Endothelial cell of umbilical vein (primary cell): Measurements from ENCODE around the gene B4GALNT3. TPM values are rescaled to one million over a fixed set of nuclear protein-coding genes. Genes with fewer than 3 reads are reported as not detected.

Experiments
- BruUV-seq: library from RNA; stranded (reverse); fragments of 400-500 nt; replicated peaks from 2 replicates; lab custom pipeline; 2021; lab: Mats Ljungman, UMichigan
- CTCF ChIA-PET: fragments of 300-600, 350-600 bp; sonication (Branson Sonifier 250); formaldehyde crosslinking; loops from one replicate; lab custom pipeline; 2021; ENCODE audit warnings: antibody characterized with exemption, inconsistent platforms; lab: Charles Lee
- POLR2A ChIA-PET: fragments of 300-600, 350-600 bp; sonication (Branson Sonifier 250); formaldehyde crosslinking; loops from one replicate; lab custom pipeline; 2021; ENCODE audit warnings: antibody characterized with exemption, inconsistent platforms; lab: Charles Lee
- DNase-seq: peaks from one replicate; pipeline ENCODE4 v3.0.0-alpha.2; 2011; ENCODE audit warnings: low read depth, low spot score
- FAIRE-seq: peaks from 2 replicates; lab custom pipeline; 2011; peaks lifted over from hg19 to GRCh38; lab: Jason Lieb, UNC
- H2AFZ ChIP-seq: 2 replicates; pipeline ENCODE4 v1.6.0; 2012; ENCODE audit warnings: low read depth, low read length, control low read depth, inconsistent platforms
- H3K27ac ChIP-seq: 2 replicates; pipeline ENCODE4 v1.5.1; 2011; ENCODE audit warnings: low read depth, mild to moderate bottlenecking, control low read depth, low read length, moderate library complexity; ENCODE audit not compliant: insufficient read depth
- H3K27me3 ChIP-seq, 2 experiments: 2 replicates each; pipeline versions ENCODE4 v1.6.0 to v1.6.1; 2011; ENCODE audit warnings: low read length in 2 of 2, mixed read lengths in 1 of 2; ENCODE audit not compliant: control insufficient read depth in 2 of 2, insufficient read depth in 2 of 2
- H3K36me3 ChIP-seq, 2 experiments: 2 replicates in 1 of 2; 3 replicates in 1 of 2; pipeline ENCODE4 v1.5.1; 2011; ENCODE audit warnings: low read length in 2 of 2, mild to moderate bottlenecking in 1 of 2, moderate library complexity in 1 of 2; ENCODE audit not compliant: control insufficient read depth in 2 of 2, insufficient read depth in 2 of 2; ENCODE audit errors: extremely low read depth in 1 of 2
- H3K4me1 ChIP-seq: 3 replicates; pipeline ENCODE4 v1.5.1; 2011; ENCODE audit warnings: mild to moderate bottlenecking, low read length; ENCODE audit not compliant: control insufficient read depth, insufficient read depth; ENCODE audit errors: extremely low read depth
- H3K4me2 ChIP-seq: 2 replicates; pipeline ENCODE4 v1.6.1; 2011; ENCODE audit warnings: low read length, control low read depth, mixed read lengths; ENCODE audit not compliant: insufficient read depth
- H3K4me3 ChIP-seq, 3 experiments: fragments of 200-600 bp in 1 of 3; sonication (generic), shearing (Covaris generic) in 1 of 3; replicated peaks in 1 of 3; 2 replicates each; pipeline ENCODE4 v1.5.1; 2011 to 2016; ENCODE audit warnings: control low read depth in 3 of 3, low read length in 3 of 3, mild to moderate bottlenecking in 2 of 3, inconsistent platforms in 1 of 3, low read depth in 1 of 3, moderate library complexity in 1 of 3; ENCODE audit not compliant: insufficient read depth in 1 of 3
- H3K79me2 ChIP-seq: 2 replicates; pipeline ENCODE4 v1.6.0; 2012; ENCODE audit warnings: low read length, inconsistent platforms; ENCODE audit not compliant: control insufficient read depth, insufficient read depth
- H3K9ac ChIP-seq: replicated peaks from 2 replicates; pipeline ENCODE3; 2011; ENCODE audit warnings: low read length, control low read depth; ENCODE audit not compliant: insufficient read depth; ENCODE audit errors: extremely low read depth
- H3K9me1 ChIP-seq: replicated peaks from 3 replicates; pipeline ENCODE4 v1.6.0; 2011; ENCODE audit warnings: mild to moderate bottlenecking, low read length; ENCODE audit not compliant: control insufficient read depth, insufficient read depth; ENCODE audit errors: extremely low read depth
- H3K9me3 ChIP-seq: replicated peaks from 2 replicates; pipeline ENCODE4 v1.5.1; 2012; ENCODE audit warnings: low read length, inconsistent platforms; ENCODE audit not compliant: control insufficient read depth, insufficient read depth
- H4K20me1 ChIP-seq: replicated peaks from 2 replicates; pipeline ENCODE3; 2011; ENCODE audit warnings: mild to moderate bottlenecking, low read length; ENCODE audit not compliant: control insufficient read depth, insufficient read depth; ENCODE audit errors: extremely low read depth
- CTCF ChIP-seq, 2 donors: IDR thresholded peaks; 1 replicate in 1 of 2; 2 replicates in 1 of 2; pipeline ENCODE4 v1.5.1; 2011; ENCODE audit warnings: low read length in 2 of 2, mild to moderate bottlenecking in 2 of 2, moderate library complexity in 2 of 2, control low read depth in 1 of 2, inconsistent platforms in 1 of 2, low read depth in 1 of 2; ENCODE audit not compliant: insufficient read depth in 1 of 2; ENCODE audit errors: extremely low read depth in 1 of 2
- EZH2 ChIP-seq: IDR thresholded peaks from 2 replicates; pipeline ENCODE4 v1.6.1; 2012; ENCODE audit warnings: borderline replicate concordance, low read depth, mild to moderate bottlenecking, moderate library complexity, low read length, inconsistent platforms; ENCODE audit not compliant: severe bottlenecking
- FOS ChIP-seq: IDR thresholded peaks from 2 replicates; pipeline ENCODE4 v1.6.1; 2011; ENCODE audit warnings: mild to moderate bottlenecking, low read length, moderate library complexity, borderline replicate concordance; ENCODE audit not compliant: insufficient read depth
- GATA2 ChIP-seq: IDR thresholded peaks from 2 replicates; pipeline ENCODE4 v1.7.0; 2011; ENCODE audit warnings: low read depth, mild to moderate bottlenecking, moderate library complexity, mixed read lengths, low read length; ENCODE audit not compliant: insufficient read length, insufficient read depth
- JUN ChIP-seq: IDR thresholded peaks from 2 replicates; pipeline ENCODE4 v1.6.1; 2011; ENCODE audit warnings: borderline replicate concordance, low read depth; ENCODE audit not compliant: insufficient read length, insufficient read depth
- MYC ChIP-seq: IDR thresholded peaks from one replicate; pipeline ENCODE4 v1.6.1; 2011; ENCODE audit warnings: mild to moderate bottlenecking, low read depth, low read length
- POLR2A ChIP-seq: IDR thresholded peaks from 2 replicates; pipeline ENCODE4 v1.6.1; 2012; ENCODE audit warnings: low read depth, mild to moderate bottlenecking, control low read depth, low read length
- dilution Hi-C: fragments of 300-500 bp; cut with MboI; formaldehyde crosslinking; loops from one replicate; pipeline ENCODE4 v1.15.0; 2019; ENCODE audit warnings: low sequenced_read_pairs; ENCODE audit not compliant: extremely low pct_ligation_motif_present
- intact Hi-C: fragments of 100-400 bp; cut with micrococcal nuclease; formaldehyde crosslinking; loops from one replicate; pipeline ENCODE4 v1.10.0; 2022
- polyA plus RNA-seq, 4 experiments: library from polyadenylated mRNA; depleted of rRNA in 3 of 4; stranded (reverse) in 3 of 4; unstranded in 1 of 4; fragments of >200 nt; gene quantifications; 2 replicates each; pipeline versions ENCODE4 v1.2.1 to v1.2.3, GENCODE V29; 2011 to 2012; ENCODE audit warnings: missing spikeins in 1 of 4
- total RNA-seq: library from RNA; stranded (reverse); gene quantifications from 2 replicates; pipeline ENCODE4 v1.2.3, GENCODE V29; 2021

Gene B4GALNT3
- total and polyA plus RNA-seq, 2 donors (not counting 3 experiments of a cell fraction or from before 2014, with no cell fraction given): 0.07 TPM; not detected in 1

- Histone ChIP-seq H4K20me1 (no peaks in the 10 kb centered on the region), H3K9me1 (no peaks in the 10 kb centered on the region), H3K4me3 (no peak overlapping the region), H3K27ac (no peak overlapping the region), H2AFZ (no peak overlapping the region), H3K4me1 (no peaks in the 10 kb centered on the region), H3K27me3 (peaks cover 10 to 16% of the 10 kb centered on the region in 2 experiments), H3K4me2 (no peak overlapping the region), H3K36me3 (no peaks in the 10 kb centered on the region), H3K79me2 (no peaks in the 10 kb centered on the region), H3K9ac (no peak overlapping the region), H3K9me3 (no peaks in the 10 kb centered on the region)
- DNase-seq (no peak), FAIRE-seq (no peak)
- intact Hi-C loops (no loop called here), dilution Hi-C loops (no loop called here)
- BruUV-seq: no TSS peak
- ChIA-PET CTCF (interaction anchor here (0.9 to 2.7 kb wide), 5 partner anchors 8 to 98 kb away, joined by 3 to 19 read pairs (median 4); no protein-coding TSS in a partner anchor), POLR2A (no interaction called here)
- TF ChIP-seq POLR2A: no peak
- no peak for TF ChIP-seq FOS
- TF ChIP-seq GATA2: no peak
- no peak for TF ChIP-seq MYC
- TF ChIP-seq CTCF (IDR thresholded peaks at IDR 0.05; ENCODE audit: extremely low read depth in 1 of 2, insufficient read depth in 1 of 2, low read depth in 1 of 2, low read length in 2 of 2): no peak
- no peak for TF ChIP-seq EZH2
- TF ChIP-seq JUN: no peak
Measured at GRCh38 chr12:449203-449602, 10.5 kb upstream of the B4GALNT3 start.
